A549 (cell line): Measurements from ENCODE around the gene GALC.

Experiments
- CHD2 ChIP-seq: fragments of 150-350 bp; IDR thresholded peaks from 2 replicates; pipeline ENCODE4 v1.6.1; 2014; ENCODE audit warnings: low read length; ENCODE audit not compliant: partially characterized antibody
- EHMT2 ChIP-seq: fragments of 200-600 bp; sonication (generic); IDR thresholded peaks from 2 replicates; pipeline ENCODE4 v1.6.1; 2016; ENCODE audit warnings: antibody characterized with exemption, low read depth, mild to moderate bottlenecking, moderate library complexity
- EP300 ChIP-seq, 2 experiments: fragments of >200 bp; sonication (Bioruptor Twin); formaldehyde crosslinking; IDR thresholded peaks; 2 replicates in 1 of 2; 3 replicates in 1 of 2; pipeline ENCODE4 v1.6.1; 2016 to 2017
- KDM5A ChIP-seq: fragments of 200-600 bp; sonication (generic); IDR thresholded peaks from 2 replicates; pipeline ENCODE4 v1.6.1; 2016; ENCODE audit warnings: antibody characterized with exemption, mild to moderate bottlenecking
- MAFK ChIP-seq: fragments of 450-650 bp; IDR thresholded peaks from 2 replicates; pipeline ENCODE4 v1.6.1; 2014; ENCODE audit not compliant: partially characterized antibody
- MAX ChIP-seq: IDR thresholded peaks from 2 replicates; pipeline ENCODE4 v1.6.1; 2012
- POLR2A ChIP-seq: IDR thresholded peaks from 2 replicates; pipeline ENCODE4 v1.6.1; 2012; ENCODE audit warnings: mild to moderate bottlenecking, low read length
- ZFP36 ChIP-seq: fragments of 450-650 bp; IDR thresholded peaks from 2 replicates; pipeline ENCODE4 v1.6.1; 2014; ENCODE audit warnings: borderline replicate concordance; ENCODE audit not compliant: partially characterized antibody
- TF ChIP-seq, protein P1 (sequence below): fragments of >200 bp; sonication (Bioruptor Twin); formaldehyde crosslinking; IDR thresholded peaks from 3 replicates; pipeline ENCODE4 v1.5.1; 2016

DNA sequence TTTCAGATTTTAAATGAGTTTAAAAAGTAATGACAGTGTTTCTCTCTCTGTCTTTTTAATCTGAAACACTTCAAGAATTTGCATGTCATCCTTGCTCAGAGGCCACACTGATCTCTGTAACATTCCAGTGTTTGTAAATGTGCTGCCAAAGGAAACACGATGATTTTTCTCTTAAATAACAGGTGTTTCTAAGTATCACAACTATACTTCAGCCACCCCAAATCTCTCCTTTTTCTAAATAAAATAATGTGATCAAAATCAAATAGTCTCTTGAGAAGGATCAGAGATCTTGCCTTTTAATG is 3.3 kb upstream of the GALC start:
- no peak for TF ChIP-seq POLR2A
- no peak for TF ChIP-seq EP300 (IDR thresholded peaks at IDR 0.05)
- TF ChIP-seq, protein P1, sequence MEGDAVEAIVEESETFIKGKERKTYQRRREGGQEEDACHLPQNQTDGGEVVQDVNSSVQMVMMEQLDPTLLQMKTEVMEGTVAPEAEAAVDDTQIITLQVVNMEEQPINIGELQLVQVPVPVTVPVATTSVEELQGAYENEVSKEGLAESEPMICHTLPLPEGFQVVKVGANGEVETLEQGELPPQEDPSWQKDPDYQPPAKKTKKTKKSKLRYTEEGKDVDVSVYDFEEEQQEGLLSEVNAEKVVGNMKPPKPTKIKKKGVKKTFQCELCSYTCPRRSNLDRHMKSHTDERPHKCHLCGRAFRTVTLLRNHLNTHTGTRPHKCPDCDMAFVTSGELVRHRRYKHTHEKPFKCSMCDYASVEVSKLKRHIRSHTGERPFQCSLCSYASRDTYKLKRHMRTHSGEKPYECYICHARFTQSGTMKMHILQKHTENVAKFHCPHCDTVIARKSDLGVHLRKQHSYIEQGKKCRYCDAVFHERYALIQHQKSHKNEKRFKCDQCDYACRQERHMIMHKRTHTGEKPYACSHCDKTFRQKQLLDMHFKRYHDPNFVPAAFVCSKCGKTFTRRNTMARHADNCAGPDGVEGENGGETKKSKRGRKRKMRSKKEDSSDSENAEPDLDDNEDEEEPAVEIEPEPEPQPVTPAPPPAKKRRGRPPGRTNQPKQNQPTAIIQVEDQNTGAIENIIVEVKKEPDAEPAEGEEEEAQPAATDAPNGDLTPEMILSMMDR, result no peak
- no peak for TF ChIP-seq MAX
- no peak for TF ChIP-seq CHD2
- no peak for TF ChIP-seq KDM5A
- TF ChIP-seq MAFK, result no peak
- no peak for TF ChIP-seq ZFP36
- no peak for TF ChIP-seq EHMT2
